K562 (cell line): Measurements from ENCODE around the gene DAG1. TPM values are rescaled to one million over a fixed set of nuclear protein-coding genes. Genes with fewer than 3 reads are reported as not detected.

ENCODE experiments used
- BCLAF1 ChIP-seq, 2 experiments: fragments of 450-650 bp in 1 of 2; IDR thresholded peaks; 2 replicates each; pipeline ENCODE4 v1.6.1; 2011 to 2017; ENCODE audit warnings: low read depth in 2 of 2, antibody characterized with exemption in 1 of 2, borderline replicate concordance in 1 of 2, low read length in 1 of 2, mild to moderate bottlenecking in 1 of 2, mixed read lengths in 1 of 2; ENCODE audit not compliant: control insufficient read depth in 1 of 2
- BRD9 ChIP-seq: fragments of 450-650 bp; IDR thresholded peaks from 2 replicates; pipeline ENCODE4 v1.6.1; 2018; ENCODE audit warnings: low read depth; ENCODE audit not compliant: partially characterized antibody
- CXXC5 ChIP-seq: fragments of 250-450 bp; sonication (Bioruptor Pico); IDR thresholded peaks from 2 replicates; pipeline ENCODE4 v1.8.0; 2022; ENCODE audit warnings: inconsistent platforms, mild to moderate bottlenecking, moderate library complexity
- EHMT2 ChIP-seq: fragments of 450-650 bp; IDR thresholded peaks from 2 replicates; pipeline ENCODE4 v1.6.1; 2018; ENCODE audit warnings: antibody characterized with exemption
- FOXP1 ChIP-seq: sonication (generic); formaldehyde crosslinking; IDR thresholded peaks from 2 replicates; pipeline ENCODE4 v1.8.0; 2022; ENCODE audit warnings: mild to moderate bottlenecking, missing genetic modification reagents
- GATAD2A ChIP-seq: fragments of 450-650 bp; IDR thresholded peaks from 2 replicates; pipeline ENCODE4 v1.6.1; 2017
- GTF2F1 ChIP-seq: IDR thresholded peaks from 2 replicates; pipeline ENCODE4 v1.6.1; 2011; ENCODE audit warnings: low read depth, low read length, improper control_type of control experiment
- IRF1 ChIP-seq: sonication (generic); formaldehyde crosslinking; IDR thresholded peaks from 2 replicates; pipeline ENCODE4 v1.8.0; 2022; ENCODE audit warnings: missing genetic modification reagents, mild to moderate bottlenecking, borderline replicate concordance
- MTF1 ChIP-seq: fragments of 250-450 bp; sonication (Bioruptor Pico); IDR thresholded peaks from 2 replicates; pipeline ENCODE4 v1.9.0; 2021; ENCODE audit warnings: moderate library complexity, mild to moderate bottlenecking, inconsistent platforms, borderline replicate concordance
- POLR2G ChIP-seq: fragments of 200-400 bp; formaldehyde crosslinking; IDR thresholded peaks from 2 replicates; pipeline ENCODE4 v1.6.1; 2017; ENCODE audit warnings: low read depth, mild to moderate bottlenecking, antibody characterized with exemption, low read length, moderate library complexity
- PRDM10 ChIP-seq: fragments of 450-650 bp; IDR thresholded peaks from 2 replicates; pipeline ENCODE4 v1.6.1; 2018; ENCODE audit not compliant: partially characterized antibody
- PURB ChIP-seq: sonication (generic); formaldehyde crosslinking; IDR thresholded peaks from 2 replicates; pipeline ENCODE4 v1.9.0; 2021; ENCODE audit warnings: low read depth, mild to moderate bottlenecking, missing genetic modification reagents
- RFX5 ChIP-seq: IDR thresholded peaks from 2 replicates; pipeline ENCODE4 v1.6.1; 2011; ENCODE audit warnings: low read depth, mild to moderate bottlenecking, improper control_type of control experiment, low read length
- RNF2 ChIP-seq: sonication (generic); IDR thresholded peaks from 2 replicates; pipeline ENCODE4 v1.6.1; 2016
- TSC22D4 ChIP-seq: fragments of 450-650 bp; IDR thresholded peaks from 2 replicates; pipeline ENCODE4 v1.6.1; 2016; ENCODE audit warnings: missing genetic modification characterization, missing biosample characterization, control low read depth
- ZBTB8A ChIP-seq: fragments of 450-650 bp; IDR thresholded peaks from 2 replicates; pipeline ENCODE4 v1.6.1; 2018; ENCODE audit warnings: mild to moderate bottlenecking, moderate library complexity; ENCODE audit not compliant: partially characterized antibody
- ZKSCAN1 ChIP-seq: fragments of 150-350 bp; IDR thresholded peaks from 2 replicates; pipeline ENCODE4 v1.6.1; 2016; ENCODE audit warnings: low read depth, low read length
- ZNF324 ChIP-seq: fragments of 250-450 bp; sonication (Bioruptor Pico); IDR thresholded peaks from 2 replicates; pipeline ENCODE4 v1.4.0; 2020; ENCODE audit warnings: mild to moderate bottlenecking
- polyA plus RNA-seq, 8 experiments: library from polyadenylated mRNA; depleted of rRNA in 4 of 8; stranded (reverse) in 5 of 8; unstranded in 3 of 8; fragments of >200 nt; fragmentation: Nextera tagmentation in 2 of 8; fragmentation: Illumina TruSeq in 1 of 8; extraction: Ambion mirVana in 2 of 8; extraction: Trizol in 1 of 8; gene quantifications; 2 replicates each; pipeline versions ENCODE4 v1.2.1 to v1.2.3, GENCODE V29; 2011 to 2014; ENCODE audit warnings: inconsistent platforms in 1 of 8, missing spikeins in 1 of 8
- total RNA-seq, 7 experiments: library from RNA; depleted of rRNA in 6 of 7; stranded (reverse); fragments of >200 nt in 6 of 7; fragmentation: Illumina TruSeq in 2 of 7; extraction: Trizol in 2 of 7; gene quantifications; 2 replicates each; pipeline versions ENCODE4 v1.2.1 to v1.2.3, GENCODE V29; 2011 to 2021; ENCODE audit warnings: low replicate concordance in 1 of 7
- TF ChIP-seq, protein P1 (sequence below): sonication (generic); formaldehyde crosslinking; IDR thresholded peaks from 2 replicates; pipeline ENCODE4 v1.8.1; 2023; ENCODE audit warnings: mild to moderate bottlenecking, missing genetic modification reagents

DAG1 gene
- total and polyA plus RNA-seq, 9 of the 15 experiments (the other 6 are each of a cell fraction or from before 2014, with no cell fraction given) = 0.29 to 19.6 (median 8.2) TPM

DNA sequence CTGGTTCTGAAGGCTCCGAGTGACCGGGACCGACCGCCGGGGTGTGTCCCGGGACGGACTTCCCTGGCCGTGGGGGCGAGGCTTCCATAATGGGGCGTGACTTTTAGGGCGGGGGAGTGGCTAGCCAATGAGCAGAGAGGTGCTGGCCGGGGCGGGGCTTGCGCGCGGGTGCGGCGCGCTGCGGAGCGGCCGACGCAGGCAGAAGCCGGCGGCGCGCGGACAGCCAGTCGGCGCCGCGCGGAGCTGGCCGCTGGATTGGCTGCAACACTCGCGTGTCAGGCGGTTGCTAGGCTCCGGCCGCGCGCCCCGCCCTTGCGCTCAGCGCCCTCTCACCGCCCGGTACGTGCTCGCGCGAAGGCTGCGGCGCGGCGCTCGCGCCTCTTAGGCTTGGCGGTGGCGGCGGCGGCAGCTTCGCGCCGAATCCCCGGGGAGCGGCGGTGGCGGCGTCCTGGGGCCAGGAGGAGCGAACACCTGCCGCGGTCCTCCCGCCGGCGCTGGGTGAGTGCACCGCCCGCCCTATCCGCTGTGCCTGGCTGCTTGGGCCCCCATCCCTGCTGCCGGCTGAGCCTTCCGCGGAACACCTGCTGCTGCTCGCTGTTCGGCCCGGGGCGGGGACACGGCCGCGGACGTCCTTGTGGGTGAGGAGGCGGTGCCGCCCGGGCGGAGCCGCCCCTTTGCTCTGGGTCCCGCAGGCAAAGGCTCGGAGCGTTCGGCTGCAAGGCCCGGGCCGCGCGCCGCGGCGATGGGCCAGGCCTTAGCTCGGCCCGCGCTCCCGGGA lies at the start of gene DAG1 (continued):
- TF ChIP-seq MTF1 (CRISPR knock-in tag) = no peak
- no peak for TF ChIP-seq RNF2
- no peak for TF ChIP-seq BCLAF1 (IDR thresholded peaks at IDR 0.05; ENCODE audit: borderline replicate concordance in 1 of 2, control insufficient read depth in 1 of 2, low read depth in 2 of 2, low read length in 1 of 2)
- no peak for TF ChIP-seq ZNF324 (CRISPR knock-in tag)
- no peak for TF ChIP-seq RFX5
- TF ChIP-seq, protein P1, sequence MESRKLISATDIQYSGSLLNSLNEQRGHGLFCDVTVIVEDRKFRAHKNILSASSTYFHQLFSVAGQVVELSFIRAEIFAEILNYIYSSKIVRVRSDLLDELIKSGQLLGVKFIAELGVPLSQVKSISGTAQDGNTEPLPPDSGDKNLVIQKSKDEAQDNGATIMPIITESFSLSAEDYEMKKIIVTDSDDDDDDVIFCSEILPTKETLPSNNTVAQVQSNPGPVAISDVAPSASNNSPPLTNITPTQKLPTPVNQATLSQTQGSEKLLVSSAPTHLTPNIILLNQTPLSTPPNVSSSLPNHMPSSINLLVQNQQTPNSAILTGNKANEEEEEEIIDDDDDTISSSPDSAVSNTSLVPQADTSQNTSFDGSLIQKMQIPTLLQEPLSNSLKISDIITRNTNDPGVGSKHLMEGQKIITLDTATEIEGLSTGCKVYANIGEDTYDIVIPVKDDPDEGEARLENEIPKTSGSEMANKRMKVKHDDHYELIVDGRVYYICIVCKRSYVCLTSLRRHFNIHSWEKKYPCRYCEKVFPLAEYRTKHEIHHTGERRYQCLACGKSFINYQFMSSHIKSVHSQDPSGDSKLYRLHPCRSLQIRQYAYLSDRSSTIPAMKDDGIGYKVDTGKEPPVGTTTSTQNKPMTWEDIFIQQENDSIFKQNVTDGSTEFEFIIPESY (CRISPR knock-in tag) = peak; percentile 46; the same call in 1 of the 2 replicates
- no peak for TF ChIP-seq TSC22D4
- TF ChIP-seq GTF2F1 = no peak
- TF ChIP-seq PURB = no peak
- no peak for TF ChIP-seq ZBTB8A
- no peak for TF ChIP-seq FOXP1 (CRISPR knock-in tag)
- no peak for TF ChIP-seq GATAD2A
- TF ChIP-seq EHMT2 = no peak
- TF ChIP-seq BRD9 = no peak
- TF ChIP-seq ZKSCAN1 = no peak
- TF ChIP-seq PRDM10 = no peak
- TF ChIP-seq POLR2G = peak; percentile 89
- TF ChIP-seq CXXC5 (CRISPR knock-in tag) = peak; percentile 85
- no peak for TF ChIP-seq IRF1 (CRISPR knock-in tag)
